ENCODE data around the gene BRSK2.

Gene BRSK2

DNA sequence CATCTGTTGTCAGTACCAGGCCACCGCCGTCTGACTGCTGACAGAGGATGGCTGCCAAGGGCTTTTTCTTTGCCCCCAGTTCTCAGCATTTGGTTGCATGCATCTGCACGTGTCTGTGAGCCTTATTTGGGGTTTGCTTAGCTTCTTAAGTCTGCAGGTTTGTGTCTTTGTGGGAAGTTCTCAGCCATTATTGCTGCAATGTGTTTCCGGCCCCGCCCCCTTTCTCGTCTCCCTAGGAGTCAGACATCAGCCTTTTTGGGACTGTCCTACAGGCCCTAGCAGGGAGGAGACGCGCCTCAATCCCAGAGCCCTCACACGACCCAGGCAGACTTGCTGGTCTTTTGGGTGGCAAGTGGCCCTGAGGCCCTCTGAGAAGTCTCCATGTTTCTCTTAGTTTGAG lies 88.8 kb downstream of the BRSK2 start:
- TF ChIP-seq, protein P1, sequence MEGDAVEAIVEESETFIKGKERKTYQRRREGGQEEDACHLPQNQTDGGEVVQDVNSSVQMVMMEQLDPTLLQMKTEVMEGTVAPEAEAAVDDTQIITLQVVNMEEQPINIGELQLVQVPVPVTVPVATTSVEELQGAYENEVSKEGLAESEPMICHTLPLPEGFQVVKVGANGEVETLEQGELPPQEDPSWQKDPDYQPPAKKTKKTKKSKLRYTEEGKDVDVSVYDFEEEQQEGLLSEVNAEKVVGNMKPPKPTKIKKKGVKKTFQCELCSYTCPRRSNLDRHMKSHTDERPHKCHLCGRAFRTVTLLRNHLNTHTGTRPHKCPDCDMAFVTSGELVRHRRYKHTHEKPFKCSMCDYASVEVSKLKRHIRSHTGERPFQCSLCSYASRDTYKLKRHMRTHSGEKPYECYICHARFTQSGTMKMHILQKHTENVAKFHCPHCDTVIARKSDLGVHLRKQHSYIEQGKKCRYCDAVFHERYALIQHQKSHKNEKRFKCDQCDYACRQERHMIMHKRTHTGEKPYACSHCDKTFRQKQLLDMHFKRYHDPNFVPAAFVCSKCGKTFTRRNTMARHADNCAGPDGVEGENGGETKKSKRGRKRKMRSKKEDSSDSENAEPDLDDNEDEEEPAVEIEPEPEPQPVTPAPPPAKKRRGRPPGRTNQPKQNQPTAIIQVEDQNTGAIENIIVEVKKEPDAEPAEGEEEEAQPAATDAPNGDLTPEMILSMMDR (IDR thresholded peaks at IDR 0.05), result no peak
- no peak for DNase-seq (ENCODE audit: low spot score)
- Histone ChIP-seq H3K4me3 (no peak overlapping the region), H3K27ac (peak overlapping the region; percentile 97 to 99)

DNA sequence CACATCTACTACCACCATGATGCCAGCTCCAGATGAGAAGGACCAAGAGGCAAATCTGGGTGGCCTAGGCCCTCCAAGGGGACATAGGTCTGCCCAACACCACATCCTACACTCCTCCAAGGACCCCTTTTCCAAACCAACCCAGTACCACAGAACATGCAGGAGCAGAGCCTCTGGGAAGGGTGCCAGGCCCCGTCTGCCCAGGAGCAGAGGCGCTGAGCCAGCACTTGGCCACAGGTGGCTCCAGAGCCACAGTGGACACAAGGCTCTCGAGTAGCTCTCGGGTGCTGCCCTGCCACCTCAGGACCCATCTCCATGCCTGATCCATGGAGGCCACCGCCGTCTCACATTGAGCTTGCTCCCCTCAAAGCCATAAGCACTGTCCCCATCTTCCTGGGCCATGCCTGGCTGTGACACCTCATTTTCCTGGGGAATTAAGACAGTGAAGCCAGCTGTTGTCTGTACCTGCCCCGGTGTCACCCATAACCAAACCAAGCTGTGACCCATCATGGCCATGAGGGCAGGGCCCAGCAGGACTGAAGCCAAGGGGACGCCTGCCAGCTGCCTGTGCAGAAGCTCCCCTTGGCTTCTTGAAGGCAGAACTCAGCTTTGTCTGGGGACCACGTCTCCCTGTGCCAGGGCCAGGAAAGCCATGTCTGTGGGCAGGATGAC lies 89.4 kb downstream of the BRSK2 start:
- TF ChIP-seq, protein P1 (IDR thresholded peaks at IDR 0.05), result no peak
- peak overlapping the region; percentile 97 to 99 for H3K27ac ChIP-seq
- no peak for DNase-seq (ENCODE audit: low spot score)
- H3K4me3 ChIP-seq, result no peak overlapping the region

DNA sequence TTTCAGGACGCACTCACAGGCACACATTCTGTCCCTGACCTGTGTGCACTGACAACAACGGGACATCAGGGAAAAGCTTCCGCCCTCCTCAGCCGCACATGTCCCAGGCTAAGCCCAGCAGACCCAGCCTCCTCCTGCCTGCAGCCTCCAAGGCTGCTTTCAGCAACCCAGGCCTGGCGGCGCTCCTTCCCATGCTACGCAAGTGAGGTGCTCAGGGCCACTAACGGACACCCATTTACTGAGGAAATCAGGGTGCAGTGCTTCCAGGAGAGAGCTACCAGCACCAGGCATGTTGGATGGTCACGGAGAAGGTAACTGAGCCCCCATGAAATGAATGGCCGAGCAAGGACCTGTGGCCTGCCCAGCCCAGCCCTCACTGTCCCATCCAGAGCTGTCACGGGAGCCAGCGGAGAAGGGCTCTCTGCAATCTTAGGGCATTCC lies 90.0 kb downstream of the BRSK2 start:
- DNase-seq (ENCODE audit: low spot score), result no peak

GRCh38 chr11:1480191-1480554 lies 90.4 kb downstream of the BRSK2 start:
- TF ChIP-seq, protein P1 (IDR thresholded peaks at IDR 0.05), result no peak
- peak overlapping the region; percentile 97 to 99 for H3K27ac ChIP-seq
- no peak overlapping the region for H3K4me3 ChIP-seq
- no peak for DNase-seq (ENCODE audit: low spot score)

More for the DNA sequence above, 90.0 kb downstream of the BRSK2 start:
- TF ChIP-seq, protein P1 (IDR thresholded peaks at IDR 0.05), result no peak
- Histone ChIP-seq H3K27ac (peak overlapping the region; percentile 97 to 99), H3K4me3 (peak overlapping the region; percentile 8)

DNA sequence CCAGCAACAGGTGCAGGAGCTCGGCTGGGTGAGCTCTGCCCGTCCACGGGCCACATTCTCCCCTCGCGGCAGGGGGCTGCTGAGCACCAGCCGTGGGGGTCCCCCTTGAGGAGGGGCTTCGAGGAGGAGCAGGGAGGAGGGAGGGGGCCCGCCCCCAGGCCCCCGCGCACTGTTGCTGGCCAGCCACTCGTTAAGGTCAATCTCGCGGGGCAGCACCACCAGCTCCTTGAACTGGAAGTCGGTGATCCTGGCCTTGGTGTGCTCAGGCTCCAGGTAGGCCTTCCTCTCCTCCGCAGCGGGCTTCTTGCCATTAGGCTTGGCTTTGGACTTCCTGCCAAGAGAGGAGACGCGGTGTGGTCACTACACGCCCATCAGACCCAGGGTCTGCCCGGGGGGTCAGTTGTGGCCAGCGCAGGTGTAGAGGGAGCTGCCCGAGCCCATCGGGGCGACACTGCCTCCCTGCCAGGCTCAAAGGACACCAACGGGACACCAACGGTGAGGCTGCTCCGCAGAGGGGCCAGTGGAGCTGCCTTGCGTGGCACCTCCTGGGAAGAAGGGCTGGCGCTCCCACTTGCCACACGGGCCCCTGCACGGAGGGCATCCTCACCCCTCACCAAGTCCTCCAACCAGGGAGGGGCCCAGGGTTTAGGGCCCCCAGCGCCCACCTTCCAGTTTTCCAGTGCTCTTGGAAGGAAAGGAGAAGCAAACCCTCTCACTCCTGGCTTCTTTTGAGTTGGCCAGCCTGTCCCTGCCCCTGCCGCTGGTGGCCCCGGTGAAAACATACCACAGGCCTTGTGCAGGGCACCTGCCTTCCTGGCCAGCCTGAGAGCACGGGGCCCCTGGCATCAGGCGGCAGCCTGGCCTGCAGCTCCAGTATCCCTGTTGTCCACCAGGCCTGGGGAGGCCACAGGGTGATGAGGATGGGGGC lies 91.1 kb downstream of the BRSK2 start:
- no peak for DNase-seq (ENCODE audit: low spot score)
- H3K27ac ChIP-seq, result peak overlapping the region; percentile 97 to 99

GRCh38 chr11:1481483-1481825 lies 91.7 kb downstream of the BRSK2 start:
- DNase-seq (ENCODE audit: low spot score), result no peak
- peak overlapping the region; percentile 77 for H3K4me3 ChIP-seq
- TF ChIP-seq, protein P1 (IDR thresholded peaks at IDR 0.05), result no peak

More for the DNA sequence above, 91.1 kb downstream of the BRSK2 start:
- TF ChIP-seq, protein P1 (IDR thresholded peaks at IDR 0.05), result no peak
- H3K4me3 ChIP-seq, result peak overlapping the region; percentile 36

More at GRCh38 chr11:1481483-1481825, 91.7 kb downstream of the BRSK2 start:
- peak overlapping the region; percentile 97 to 99 for H3K27ac ChIP-seq
